Type B pancreatic cell (in vitro differentiated cells): ENCODE data around the gene UGGT1. TPM values are rescaled to one million over a fixed set of nuclear protein-coding genes. Genes with fewer than 3 reads are reported as not detected.
A peak's percentile ranks its signal among the peaks of the same experiment; 100 is the strongest.

Source experiments
- DNase-seq: peaks from one replicate; pipeline ENCODE4 v3.0.0; 2021; ENCODE audit warnings: mixed read lengths; ENCODE audit not compliant: unreplicated experiment; ENCODE audit errors: extremely low spot score
- H3K27ac Mint-ChIP-seq: 2 replicates; pipeline ENCODE4 v1.8.0; 2021; ENCODE audit warnings: mild to moderate bottlenecking, mixed read lengths
- H3K27me3 Mint-ChIP-seq: 2 replicates; pipeline ENCODE4 v1.8.0; 2021; ENCODE audit warnings: mixed read lengths
- H3K36me3 Mint-ChIP-seq: 2 replicates; pipeline ENCODE4 v1.8.0; 2021; ENCODE audit warnings: mixed read lengths
- H3K4me1 Mint-ChIP-seq: one replicate; pipeline ENCODE4 v1.8.0; 2021; ENCODE audit warnings: mixed read lengths; ENCODE audit not compliant: unreplicated experiment
- H3K4me3 Mint-ChIP-seq: 2 replicates; pipeline ENCODE4 v1.8.0; 2021; ENCODE audit warnings: mild to moderate bottlenecking, mixed read lengths
- H3K9me3 Mint-ChIP-seq: 2 replicates; pipeline ENCODE4 v1.8.0; 2021; ENCODE audit warnings: mixed read lengths
- CTCF ChIP-seq: fragments of 200-600 bp; sonication (generic); conservative IDR thresholded peaks from 2 replicates; pipeline ENCODE4 v1.5.0; 2021; ENCODE audit warnings: antibody characterized with exemption, mild to moderate bottlenecking
- total RNA-seq: library from RNA; stranded (reverse); gene quantifications from 2 replicates; pipeline ENCODE4 v1.2.1, GENCODE V29; 2021; ENCODE audit warnings: low replicate concordance

The UGGT1 gene
- total RNA-seq, 1 donor from 2014 or later: 51.1 TPM

GRCh38 chr2:128219891-128220290 lies 128.9 kb downstream of the UGGT1 start:
- Mint-ChIP-seq H3K27me3 (peaks cover 3% of the 10 kb centered on the region), H3K27ac (no peak overlapping the region), H3K4me3 (no peak overlapping the region), H3K4me1 (no peaks in the 10 kb centered on the region), H3K9me3 (no peaks in the 10 kb centered on the region), H3K36me3 (no peaks in the 10 kb centered on the region)
- no peak for DNase-seq
- TF ChIP-seq CTCF: no peak

GRCh38 chr2:128227862-128228261 lies 136.9 kb downstream of the UGGT1 start:
- no peaks in the 10 kb centered on the region for H3K9me3 Mint-ChIP-seq
- no peaks in the 10 kb centered on the region for H3K4me1 Mint-ChIP-seq
- H3K36me3 Mint-ChIP-seq: no peaks in the 10 kb centered on the region
- H3K4me3 Mint-ChIP-seq: no peak overlapping the region
- no peak overlapping the region for H3K27ac Mint-ChIP-seq
- peaks cover 4% of the 10 kb centered on the region for H3K27me3 Mint-ChIP-seq
- DNase-seq: no peak
- no peak for TF ChIP-seq CTCF

GRCh38 chr2:128228894-128229293 lies 137.9 kb downstream of the UGGT1 start:
- Mint-ChIP-seq H3K4me3 (no peak overlapping the region), H3K27ac (no peak overlapping the region)
- no peak for TF ChIP-seq CTCF

GRCh38 chr2:128232965-128233789 lies 142.2 kb downstream of the UGGT1 start:
- DNase-seq: peak; percentile 90
- H3K27me3 Mint-ChIP-seq: peaks cover 7% of the 10 kb centered on the region
- peaks cover 7% of the 10 kb centered on the region for H3K4me1 Mint-ChIP-seq
- peak; percentile 94 for TF ChIP-seq CTCF
- peak overlapping the region; percentile 91 for H3K4me3 Mint-ChIP-seq
- H3K27ac Mint-ChIP-seq: peak overlapping the region; percentile 62
- H3K9me3 Mint-ChIP-seq: no peaks in the 10 kb centered on the region
- H3K36me3 Mint-ChIP-seq: no peaks in the 10 kb centered on the region

More at GRCh38 chr2:128228894-128229293, 137.9 kb downstream of the UGGT1 start:
- Mint-ChIP-seq H3K36me3 (no peaks in the 10 kb centered on the region), H3K27me3 (peaks cover 7% of the 10 kb centered on the region), H3K9me3 (no peaks in the 10 kb centered on the region), H3K4me1 (peaks cover 4% of the 10 kb centered on the region)
- no peak for DNase-seq

- no peaks in the 10 kb centered on the region for H3K9me3 Mint-ChIP-seq
- no peak for DNase-seq
- H3K27me3 Mint-ChIP-seq: peaks cover 7% of the 10 kb centered on the region
- peak; percentile 5 for TF ChIP-seq CTCF
- no peaks in the 10 kb centered on the region for H3K36me3 Mint-ChIP-seq
- H3K27ac Mint-ChIP-seq: peak overlapping the region; percentile 62
- peaks cover 7% of the 10 kb centered on the region for H3K4me1 Mint-ChIP-seq
- H3K4me3 Mint-ChIP-seq: peak overlapping the region; percentile 91
Observed at GRCh38 chr2:128233790-128234395, 142.9 kb downstream of the UGGT1 start.
